ENCODE results near the gene HTT.

The HTT gene

GRCh38 chr4:3074078-3074845 lies at the start of gene HTT, which contains the start of gene HTT-AS:
HTT (plus strand) TSS chr4:3074681; CDS start chr4:3074826, 145 bp downstream.
HTT-AS (minus strand) TSS chr4:3074538.
- peak; percentile 97 to 99 for DNase-seq

GRCh38 chr4:3025881-3026280 lies 48.6 kb upstream of the HTT start:
- DNase-seq: no peak

GRCh38 chr4:3026540-3026939 lies 47.9 kb upstream of the HTT start:
- no peak for DNase-seq

GRCh38 chr4:3029464-3029863 lies 45.0 kb upstream of the HTT start:
- no peak for DNase-seq

- no peak for DNase-seq
These were observed 43.7 kb upstream of the HTT start for GRCh38 chr4:3030566-3031356.

GRCh38 chr4:3031357-3032082 lies 43.0 kb upstream of the HTT start:
- DNase-seq: no peak

- DNase-seq: no peak
These were observed 40.2 kb upstream of the HTT start for GRCh38 chr4:3034231-3034630.

- no peak for DNase-seq
These were observed 39.2 kb upstream of the HTT start for GRCh38 chr4:3035249-3035648.

- DNase-seq: no peak
These were observed 38.8 kb upstream of the HTT start for GRCh38 chr4:3035674-3036073.

GRCh38 chr4:3036131-3036952 lies 38.1 kb upstream of the HTT start:
- no peak for DNase-seq

- peak in 1 of 2 donors; percentile 12 for DNase-seq
These were observed 36.5 kb upstream of the HTT start for GRCh38 chr4:3037957-3038461.

- DNase-seq: no peak
These were observed 34.6 kb upstream of the HTT start for GRCh38 chr4:3039706-3040366.

- no peak for DNase-seq
These were observed 33.9 kb upstream of the HTT start for GRCh38 chr4:3040452-3041191.

- DNase-seq: peak; percentile 33 to 42
These were observed 33.0 kb upstream of the HTT start for GRCh38 chr4:3041192-3042142.

GRCh38 chr4:3042226-3042625 lies 32.3 kb upstream of the HTT start:
- DNase-seq: no peak

- DNase-seq: no peak
These were observed 31.0 kb upstream of the HTT start for GRCh38 chr4:3043282-3044020.

GRCh38 chr4:3044870-3045819 lies 29.3 kb upstream of the HTT start:
- peak; percentile 55 to 58 for DNase-seq

- no peak for DNase-seq
These were observed 28.3 kb upstream of the HTT start for GRCh38 chr4:3046162-3046561.
